Hepatocyte (in vitro differentiated cells): Measurements from ENCODE around the gene DMGDH.

ENCODE experiments used
- CTCF ChIP-seq: fragments of 200-600 bp; sonication (generic); IDR thresholded peaks from 2 replicates; pipeline ENCODE4 v1.5.1; 2016; ENCODE audit warnings: antibody characterized with exemption, mild to moderate bottlenecking; ENCODE audit not compliant: poor library complexity
- EZH2phosphoT487 ChIP-seq: fragments of 200-600 bp; sonication (generic); IDR thresholded peaks from one replicate; pipeline ENCODE4 v1.6.1; 2018; ENCODE audit warnings: antibody characterized with exemption, mild to moderate bottlenecking, low read depth, moderate library complexity; ENCODE audit not compliant: unreplicated experiment, severe bottlenecking

- TF ChIP-seq CTCF (no peak), EZH2phosphoT487 (no peak)
Observed at GRCh38 chr5:79081779-79082178, 12.3 kb upstream of the DMGDH start.
